HG02642 (cell line): ENCODE data around the gene THSD8.
"Not testable (repeated sequence)": the region's sequence is repeated elsewhere in the genome, so short reads cannot be mapped to it uniquely, and the experiment has no call there.

Experiments used
- ATAC-seq: cut with Tn5 transposase; IDR thresholded peaks from one replicate; pipeline ENCODE4 v1.9.1; 2021; ENCODE audit warnings: mild to moderate bottlenecking; ENCODE audit not compliant: unreplicated experiment, poor library complexity

Gene THSD8

DNA sequence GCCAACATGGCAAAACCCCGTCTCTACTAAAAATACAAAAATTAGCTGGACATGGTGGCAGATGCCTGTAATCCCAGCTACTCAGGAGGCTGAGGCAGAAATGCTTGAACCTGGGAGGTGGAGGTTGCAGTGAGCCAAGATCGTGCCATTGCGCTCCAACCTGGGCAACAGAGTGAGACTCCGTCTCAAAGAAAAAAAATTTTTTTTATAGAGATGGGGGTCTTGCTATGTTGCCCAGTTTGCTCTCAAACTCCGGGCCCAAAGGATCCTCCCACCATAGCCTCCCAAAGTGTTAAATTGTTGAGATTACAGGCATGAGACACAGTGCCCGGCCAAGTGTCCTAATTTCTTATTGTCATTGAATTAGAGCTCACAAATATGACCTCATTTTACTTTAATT is 15.3 kb downstream of the THSD8 start:
- ATAC-seq = not testable (repeated sequence)

DNA sequence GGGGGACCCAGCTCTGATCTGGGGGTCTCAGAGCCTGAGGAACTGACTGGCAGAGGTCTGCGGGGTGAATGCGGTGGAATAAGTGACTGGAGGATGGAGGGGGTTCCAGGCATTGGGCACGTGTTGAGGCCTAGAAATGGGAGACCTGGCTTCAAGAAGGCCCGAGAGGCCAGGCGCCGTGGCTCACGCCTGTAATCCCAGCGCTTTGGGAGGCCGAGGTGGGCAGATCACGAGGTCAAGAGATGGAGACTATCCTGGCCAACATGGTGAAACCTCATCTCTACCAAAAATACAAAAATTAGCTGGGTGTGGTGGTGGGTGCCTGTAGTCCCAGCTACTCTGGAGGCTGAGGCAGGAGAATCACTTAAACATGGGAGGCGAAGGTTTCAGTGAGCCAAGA is 15.9 kb downstream of the THSD8 start:
- not testable (repeated sequence) for ATAC-seq

DNA sequence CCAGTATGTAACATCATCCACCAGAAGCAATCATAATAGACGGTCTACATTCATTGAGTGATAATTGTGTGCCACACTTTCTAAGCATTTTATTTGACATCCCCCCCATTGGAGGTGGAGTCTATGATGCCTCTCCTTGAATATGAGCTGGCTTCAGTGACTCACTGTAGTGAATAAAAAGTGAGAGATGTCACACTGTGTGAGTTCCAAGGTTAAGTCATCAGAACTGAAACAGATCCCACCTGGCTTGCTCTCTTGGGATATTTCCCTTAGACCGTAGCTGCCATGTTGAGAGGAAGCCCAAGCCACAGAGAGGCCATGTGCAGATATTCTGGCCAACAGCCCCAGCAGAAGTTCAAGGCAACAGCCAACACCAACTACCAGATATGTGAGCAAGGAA is 19.9 kb downstream of the THSD8 start:
- ATAC-seq = no peak

DNA sequence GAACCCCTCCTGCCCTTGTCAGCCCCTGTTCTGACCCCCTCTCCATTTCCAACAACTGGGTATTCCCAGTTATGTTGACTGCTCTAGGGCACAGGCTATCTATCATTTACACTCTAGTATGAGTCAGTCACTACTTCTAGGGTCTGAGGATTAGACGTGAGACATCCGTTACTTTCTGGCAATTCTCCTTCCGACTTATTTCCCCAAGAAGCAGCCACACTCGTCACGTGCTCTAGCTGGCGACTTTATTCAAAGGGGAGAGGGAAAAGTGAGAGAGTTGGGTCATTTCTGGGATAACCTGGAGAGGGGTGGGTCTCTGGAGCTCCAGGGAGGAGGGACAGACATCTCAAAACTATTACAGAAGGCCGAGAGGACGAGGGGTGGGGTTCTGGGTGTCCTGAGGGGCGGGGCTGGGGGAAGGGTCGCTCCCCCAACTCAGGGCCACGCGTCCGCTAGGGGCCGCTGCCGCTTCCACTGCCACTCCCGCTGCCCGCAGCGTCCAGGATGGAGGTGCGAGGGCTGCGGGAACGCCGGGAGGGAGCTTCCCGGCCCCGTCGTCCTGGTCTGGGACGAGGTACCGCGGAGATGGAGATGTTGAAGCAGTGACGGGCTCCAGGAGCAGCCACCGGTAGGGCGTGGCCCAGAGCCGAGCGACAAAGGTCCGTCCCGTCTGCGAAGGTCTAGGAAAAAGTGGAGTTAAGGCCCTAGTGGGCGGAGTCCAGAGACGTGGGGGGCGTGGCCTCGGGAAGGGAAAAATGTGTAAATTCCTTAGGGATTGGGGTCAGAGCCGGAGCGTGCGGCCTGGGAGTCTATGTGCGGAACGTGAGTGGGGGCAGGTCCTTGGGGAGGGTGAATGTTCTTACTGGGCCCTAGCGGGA is 23.6 kb downstream of the THSD8 start:
- ATAC-seq = no peak

DNA sequence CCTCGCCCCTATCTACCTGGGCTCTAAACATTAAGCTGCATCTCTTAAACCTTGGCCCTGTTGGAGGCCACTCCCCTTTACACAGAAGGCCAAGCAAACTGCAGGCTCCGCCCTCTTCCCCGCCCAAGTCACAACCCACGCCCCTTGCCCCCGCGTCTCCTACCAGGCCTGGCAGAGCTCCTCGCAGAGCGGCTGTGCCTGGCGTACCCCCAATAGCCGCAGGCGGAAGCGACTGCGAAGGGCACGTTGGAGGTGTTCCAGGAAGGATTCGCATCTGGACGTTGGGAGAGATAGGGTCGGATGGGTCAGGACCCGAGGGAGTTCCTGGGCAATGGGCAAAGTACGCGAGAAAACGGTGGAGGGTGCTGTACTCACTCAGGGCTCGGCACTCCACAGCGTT is 26.6 kb downstream of the THSD8 start:
- ATAC-seq = no peak

DNA sequence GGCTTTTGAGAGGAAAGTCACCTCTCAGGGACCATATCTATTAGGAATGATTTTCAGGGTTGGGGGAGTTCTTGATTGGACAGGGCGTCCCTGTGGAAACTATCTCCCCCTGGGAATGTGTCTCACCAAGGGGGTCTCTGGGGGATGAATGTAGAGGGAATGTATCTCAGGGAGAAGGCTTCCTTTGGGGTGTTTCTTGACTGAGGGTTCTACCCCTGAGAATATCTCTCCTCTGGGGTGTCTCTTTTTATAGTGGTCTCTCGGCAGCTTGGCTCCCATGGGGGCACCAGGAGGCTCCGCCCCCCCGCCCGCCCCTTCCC is 31.5 kb downstream of the THSD8 start:
- no peak for ATAC-seq

DNA sequence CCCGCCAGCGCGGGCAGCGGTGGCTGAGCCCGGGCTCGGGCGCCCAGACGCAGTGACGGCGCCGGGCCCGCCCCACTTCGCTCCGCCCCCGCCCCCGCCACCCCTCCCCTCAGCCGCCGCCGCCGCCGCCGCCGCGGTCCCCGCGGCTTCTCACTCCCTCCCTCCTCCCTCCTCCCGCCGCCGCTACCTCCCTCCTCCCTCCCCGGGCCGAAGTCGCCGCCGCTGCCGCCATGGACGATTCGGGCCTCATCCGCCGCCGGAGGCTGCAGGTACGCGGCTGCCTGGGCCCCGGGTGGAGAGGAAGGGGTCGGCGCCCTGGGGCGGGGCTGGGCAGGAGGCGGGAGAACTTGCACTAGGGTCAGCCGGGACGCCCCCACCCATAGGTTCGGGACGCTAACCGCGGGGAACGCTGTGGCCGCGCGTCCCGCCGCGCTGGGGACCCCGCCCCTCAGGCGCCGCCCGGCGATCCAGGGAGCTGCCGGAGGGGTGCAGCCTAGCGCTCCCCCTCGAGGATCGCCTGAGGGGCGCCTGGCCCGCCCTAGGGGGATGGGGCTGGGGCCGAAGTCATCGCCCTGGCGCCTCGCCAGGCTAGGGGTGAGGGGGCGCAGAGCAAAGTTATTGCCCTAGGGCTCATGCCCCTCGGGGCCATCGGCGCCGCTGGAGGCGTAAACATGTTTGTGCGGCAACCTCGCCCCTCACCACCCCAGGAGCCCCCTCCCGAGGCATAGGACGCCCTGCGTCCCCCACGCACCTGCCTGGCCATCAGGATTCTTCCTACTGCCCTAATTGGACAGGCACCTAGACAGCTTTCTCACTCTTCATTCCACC is 32.1 kb downstream of the THSD8 start:
- ATAC-seq = no peak

DNA sequence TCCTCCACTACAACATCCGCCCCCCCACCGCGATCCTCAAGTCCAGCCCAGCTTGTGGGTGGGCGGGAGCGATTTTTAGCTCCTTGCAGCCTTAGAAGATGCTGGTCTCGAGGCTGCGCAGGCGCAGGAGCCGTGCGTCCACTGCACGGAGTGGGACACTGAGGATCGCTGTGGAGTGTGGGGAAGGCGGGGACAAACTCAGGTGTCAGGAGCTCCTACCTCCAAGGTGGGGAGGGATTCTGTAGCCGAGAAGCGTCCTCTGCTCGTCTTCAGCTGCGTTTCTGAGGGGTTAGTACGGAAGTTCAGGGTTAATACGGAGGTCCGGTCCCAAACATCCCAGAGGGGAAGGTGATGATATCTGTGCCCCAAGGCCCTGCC is 32.7 kb downstream of the THSD8 start, which contains the start of gene RTBDN:
Gene RTBDN, minus strand, starts transcription at position 14 of the 378 bp plus-strand sequence. CDS start 4,600 bp downstream, outside the sequence.
- no peak for ATAC-seq

DNA sequence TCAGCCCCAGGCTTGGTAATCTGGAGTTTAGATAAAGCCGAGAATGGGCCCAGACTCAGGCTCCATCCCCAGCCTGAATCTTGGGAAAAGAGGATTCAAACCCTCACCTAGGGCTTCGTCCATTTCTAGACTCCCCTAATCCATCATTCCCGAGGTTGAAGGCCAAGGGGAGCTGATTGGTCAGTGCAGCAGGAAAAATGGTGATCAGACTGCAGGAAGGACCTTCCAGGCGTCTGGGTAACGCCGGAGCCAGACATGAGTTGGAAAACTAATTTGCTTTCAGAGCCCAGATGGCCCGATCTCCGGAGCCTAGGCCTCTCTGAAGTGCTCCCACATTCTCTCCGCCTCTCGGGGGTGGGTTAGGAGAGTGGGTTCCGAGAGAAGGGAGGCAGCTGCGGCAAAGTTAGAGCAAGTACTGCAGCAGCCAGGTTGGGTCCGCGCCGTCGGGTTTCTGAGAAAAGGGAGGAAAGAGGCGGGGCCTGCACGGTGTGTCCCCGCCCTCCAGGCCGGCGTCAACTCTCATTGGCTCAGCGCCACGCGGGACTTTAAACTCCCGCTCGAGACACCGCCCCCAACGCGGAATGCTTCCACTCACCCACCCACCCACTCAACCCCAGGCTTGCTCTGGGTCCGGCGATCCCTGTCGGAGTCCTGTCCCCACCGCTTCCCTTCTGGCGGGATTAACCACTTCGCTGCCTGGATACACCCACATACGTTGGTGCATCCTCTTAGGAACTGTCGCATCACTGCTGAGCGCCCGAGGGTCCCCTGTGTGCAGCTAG is 33.3 kb downstream of the THSD8 start:
- ATAC-seq = no peak

DNA sequence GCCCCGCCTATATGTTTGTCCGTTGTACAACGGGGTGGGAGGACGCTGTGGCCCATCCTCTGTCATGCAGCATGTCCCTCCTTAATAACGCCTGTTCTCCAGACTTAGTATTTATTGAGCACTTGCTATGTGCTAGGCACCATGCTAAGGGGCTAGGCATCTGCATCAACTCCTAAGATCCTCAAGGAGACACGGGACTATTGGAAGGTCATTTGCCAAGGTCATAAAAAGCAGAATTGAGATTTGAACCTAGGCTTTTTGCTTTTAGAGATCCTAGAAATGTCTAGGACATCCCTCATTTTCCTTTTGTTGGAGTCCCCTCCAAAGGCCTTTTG is 34.6 kb downstream of the THSD8 start:
- ATAC-seq = no peak

DNA sequence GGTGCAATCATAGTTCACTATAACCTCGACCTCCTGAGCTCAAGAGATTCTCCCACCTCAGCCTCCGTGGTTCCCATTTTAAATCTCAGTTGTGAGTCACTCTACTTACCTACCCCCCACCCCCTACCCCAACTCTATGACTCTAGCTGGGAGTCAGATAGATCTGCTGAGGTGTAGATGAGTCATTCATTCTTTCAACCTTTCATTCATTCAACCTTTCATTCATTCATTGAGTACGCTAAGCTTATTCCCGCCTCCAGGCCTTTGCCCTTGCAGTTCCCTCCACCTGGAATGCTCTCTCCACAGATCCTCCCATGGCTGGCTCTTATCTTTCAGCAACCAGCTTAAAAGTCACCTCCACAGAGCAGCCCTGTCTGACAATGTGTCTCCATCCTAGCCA is 35.4 kb downstream of the THSD8 start:
- ATAC-seq = no peak

DNA sequence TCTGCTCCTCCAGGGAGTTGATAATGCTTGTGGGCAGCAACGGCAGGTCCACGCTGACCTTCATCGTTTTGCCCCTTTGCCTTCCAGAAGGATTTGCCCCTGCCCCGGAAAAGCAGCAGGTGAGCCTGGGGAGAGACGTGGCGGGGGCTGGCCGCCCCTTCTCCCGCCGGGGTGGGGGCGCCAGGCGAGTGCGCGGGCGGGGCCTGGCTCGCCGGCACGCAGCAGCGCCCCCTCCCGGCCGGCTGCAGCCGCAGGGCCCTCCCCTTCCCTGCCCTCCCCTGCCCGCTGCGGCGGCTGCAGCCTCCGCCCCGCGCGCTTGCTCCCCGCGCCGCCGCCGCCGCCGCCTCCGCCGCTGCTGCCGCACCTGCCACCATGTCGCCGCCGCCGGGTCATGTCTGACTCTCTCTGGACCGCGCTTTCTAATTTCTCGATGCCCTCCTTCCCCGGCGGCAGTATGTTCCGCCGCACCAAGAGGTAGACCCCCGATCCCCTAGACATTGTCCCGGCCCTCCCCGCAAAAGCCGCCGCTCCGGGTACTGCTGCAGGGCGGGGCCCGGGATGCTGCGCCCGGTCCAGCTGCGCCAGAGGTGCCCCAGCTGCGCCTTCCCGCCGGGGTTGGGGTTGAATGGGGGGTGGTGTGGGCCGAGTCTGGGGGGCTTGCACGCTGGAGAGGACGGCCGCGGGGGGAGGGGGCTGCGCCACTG is 36.5 kb downstream of the THSD8 start, which contains the start of gene MAST1:
Gene MAST1, plus strand, starts transcription at position 334 of the 704 bp plus-strand sequence. Its CDS starts 58 bp downstream, at position 392.
- ATAC-seq = no peak

DNA sequence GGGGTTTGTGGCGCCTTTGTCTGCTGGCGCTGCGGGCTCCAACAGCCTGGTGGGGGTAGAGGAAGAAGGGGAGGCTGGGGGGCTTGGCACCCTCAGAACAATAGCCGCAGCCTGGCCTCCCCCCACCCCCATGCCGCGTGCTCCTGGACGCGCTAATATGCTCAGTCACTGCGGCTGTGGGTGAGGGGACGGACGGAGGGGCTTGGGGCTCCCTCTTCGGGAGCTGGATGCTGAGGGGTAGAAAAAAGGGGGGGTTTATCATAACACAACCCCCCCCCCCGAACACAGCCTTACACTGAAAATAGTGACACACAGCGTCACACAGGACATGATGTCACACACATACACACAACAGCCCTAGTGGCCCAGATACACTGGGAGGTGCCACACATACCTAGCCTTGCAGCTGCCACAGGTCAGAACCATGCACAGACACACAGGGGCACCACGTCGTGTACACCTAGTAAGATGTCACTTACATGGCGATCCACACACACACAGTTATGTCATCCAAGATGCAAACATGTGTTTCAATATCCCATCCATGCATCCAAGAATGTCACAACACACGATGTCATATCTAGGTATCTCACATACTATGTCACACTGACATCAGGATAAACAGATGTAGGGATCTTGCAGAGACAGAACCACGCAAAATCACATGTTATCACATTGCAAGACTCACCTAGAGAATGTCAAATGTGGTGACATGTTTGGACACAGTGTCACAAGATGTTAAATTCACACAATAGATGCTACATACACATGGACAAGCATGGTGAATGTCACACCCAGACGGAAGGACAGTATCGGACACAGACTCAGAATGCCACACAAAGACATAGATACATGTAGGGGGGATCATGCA is 37.3 kb downstream of the THSD8 start:
- no peak for ATAC-seq

DNA sequence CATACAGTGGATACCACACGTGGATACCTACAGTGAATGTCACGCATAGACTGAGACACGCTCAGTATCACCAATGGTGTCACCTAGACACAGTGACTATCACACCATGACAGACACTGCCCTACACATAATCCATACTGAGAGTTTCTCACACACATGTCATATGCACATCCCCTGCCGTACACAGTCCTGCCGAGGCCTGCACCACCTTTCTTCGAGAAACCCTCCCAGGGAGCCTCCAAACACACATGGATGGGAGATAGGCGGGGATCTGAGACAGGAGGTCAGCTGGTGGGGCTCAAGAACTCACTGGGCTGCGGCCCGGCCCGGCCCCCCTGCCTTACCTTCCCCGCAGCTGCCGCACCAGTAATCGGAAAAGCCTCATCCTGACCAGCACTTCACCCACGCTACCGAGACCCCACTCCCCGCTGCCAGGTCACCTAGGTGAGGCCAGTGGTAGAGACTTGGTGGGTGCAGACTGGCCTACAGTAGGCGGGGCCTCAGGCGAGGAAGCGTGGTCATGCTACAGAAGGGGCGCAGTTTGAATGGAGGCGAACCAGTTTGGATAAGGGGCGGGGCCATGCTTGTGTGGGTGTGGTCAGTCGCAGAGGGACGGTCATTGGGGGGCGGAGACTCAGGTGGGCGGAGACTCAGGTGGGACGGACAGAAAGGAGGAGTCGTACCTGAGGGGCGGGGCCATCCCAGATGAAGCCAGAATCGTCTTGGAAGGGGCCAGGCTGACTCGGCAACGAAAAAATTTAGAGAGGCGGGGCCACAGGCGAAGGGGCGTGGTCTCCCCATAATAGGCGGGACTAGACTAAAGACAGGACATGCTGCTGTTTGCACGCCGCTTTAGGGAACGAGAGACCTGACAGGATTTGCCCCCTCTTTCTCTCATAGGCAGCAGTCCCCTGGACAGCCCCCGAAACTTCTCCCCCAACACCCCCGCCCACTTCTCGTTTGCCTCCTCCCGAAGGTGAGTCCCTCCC is 38.5 kb downstream of the THSD8 start:
- ATAC-seq = no peak

DNA sequence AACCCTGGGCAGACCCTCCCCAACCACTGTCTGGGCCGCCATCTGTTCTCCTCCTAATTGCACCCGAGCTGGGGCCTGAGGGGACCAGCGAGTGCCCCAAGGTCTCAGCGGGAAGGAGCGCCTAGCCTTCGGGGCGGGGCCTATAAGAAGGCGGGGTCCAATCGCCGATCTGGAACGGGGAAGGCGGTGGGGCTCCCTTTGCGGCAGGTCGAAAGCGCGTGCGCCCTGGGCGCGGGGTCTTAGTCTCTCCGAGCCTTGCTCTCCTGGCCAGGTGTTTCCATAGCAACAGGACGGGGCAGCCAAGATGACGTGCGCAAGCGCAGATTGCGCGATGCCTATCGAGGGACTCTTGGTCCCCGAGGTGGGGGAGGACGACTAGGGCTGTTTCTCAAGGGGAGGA is 39.2 kb downstream of the THSD8 start:
- ATAC-seq = no peak

DNA sequence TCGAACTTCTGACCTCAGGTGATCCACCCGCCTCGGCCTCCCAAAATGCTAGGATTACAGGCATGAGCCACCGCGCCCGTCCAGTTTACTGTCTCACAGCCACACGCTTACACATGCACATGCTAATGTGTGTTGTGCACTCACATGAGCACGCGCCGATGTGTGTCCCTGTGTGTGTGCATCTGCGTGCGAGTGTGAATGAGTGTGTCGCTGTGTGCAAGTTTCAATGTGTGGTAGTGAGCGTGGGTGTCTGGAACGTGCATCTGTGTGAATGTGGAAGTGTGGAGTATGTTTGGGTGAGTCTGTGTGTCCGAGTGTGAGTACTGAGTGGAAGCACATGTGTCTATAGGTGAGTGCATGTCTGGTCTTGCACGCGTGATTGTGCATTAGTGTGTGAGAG is 40.6 kb downstream of the THSD8 start:
- ATAC-seq = no peak

DNA sequence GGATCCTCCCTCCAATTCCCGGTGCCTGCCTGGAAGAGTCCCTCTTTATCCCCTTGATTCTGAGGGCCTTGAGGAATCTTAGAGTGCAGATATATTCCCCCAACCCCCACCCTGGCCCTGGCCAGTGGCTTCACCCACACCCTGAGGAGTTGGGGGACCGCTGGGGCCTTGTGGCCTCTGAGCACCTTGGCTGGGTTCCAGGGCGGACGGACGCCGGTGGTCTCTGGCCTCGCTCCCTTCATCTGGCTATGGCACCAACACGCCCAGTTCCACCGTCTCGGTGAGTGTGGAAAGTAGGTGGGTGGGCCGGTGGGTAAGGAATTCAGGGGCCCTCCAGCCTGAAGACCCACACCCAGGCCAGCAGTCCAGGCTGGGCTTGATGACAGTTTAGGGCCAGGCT is 41.5 kb downstream of the THSD8 start:
- ATAC-seq = no peak
